ENCODE data around the gene TAF11L5.
"Not testable (repeated sequence)": the region's sequence is repeated elsewhere in the genome, so short reads cannot be mapped to it uniquely, and the experiment has no call there.

TAF11L5 gene

DNA sequence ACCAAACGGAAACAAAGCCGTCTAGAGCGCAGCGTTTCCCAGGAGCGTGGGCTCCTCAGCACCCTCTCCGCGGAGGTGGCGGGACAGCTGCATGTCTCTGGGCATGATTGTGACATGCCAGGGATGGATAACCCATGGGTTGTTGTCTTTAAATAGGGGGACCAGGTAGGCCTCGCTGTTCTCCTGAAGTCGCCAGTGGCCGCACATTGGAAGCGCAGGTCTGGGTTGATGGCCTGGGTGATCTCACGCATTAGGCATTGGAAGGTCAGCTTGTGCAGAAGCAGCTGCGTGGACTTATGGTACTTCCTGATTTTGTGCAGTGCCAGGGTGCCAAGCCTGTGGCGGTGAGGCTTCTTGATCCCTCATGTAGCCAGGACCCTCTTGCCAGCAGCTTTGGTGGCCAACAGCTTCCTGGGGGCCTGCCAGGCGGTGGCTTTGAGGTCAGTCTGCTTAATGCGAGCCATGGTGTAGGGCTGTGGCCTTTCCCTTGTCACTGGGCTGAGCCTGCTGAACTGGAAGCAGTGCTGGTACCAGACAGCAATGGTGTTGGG is 13.2 kb upstream of the TAF11L5 start:
- Histone ChIP-seq H3K36me3 (ENCODE audit: control insufficient read depth in 1 of 2, insufficient read depth in 2 of 2, low read length in 2 of 2) (no peaks in the 10 kb centered on the region), H3K9me3 (ENCODE audit: control insufficient read depth in 1 of 2, low read length in 2 of 2) (no peaks in the 10 kb centered on the region), H3K27me3 (ENCODE audit: low read depth, low read length) (no peaks in the 10 kb centered on the region), H3K27ac (ENCODE audit: low read length) (no peak overlapping the region), H3K4me1 (ENCODE audit: control insufficient read depth in 1 of 2, insufficient read depth in 2 of 2, low read length in 2 of 2) (no peaks in the 10 kb centered on the region), H3K4me3 (ENCODE audit: low read depth in 1 of 2, low read length in 2 of 2) (no peak overlapping the region)

DNA sequence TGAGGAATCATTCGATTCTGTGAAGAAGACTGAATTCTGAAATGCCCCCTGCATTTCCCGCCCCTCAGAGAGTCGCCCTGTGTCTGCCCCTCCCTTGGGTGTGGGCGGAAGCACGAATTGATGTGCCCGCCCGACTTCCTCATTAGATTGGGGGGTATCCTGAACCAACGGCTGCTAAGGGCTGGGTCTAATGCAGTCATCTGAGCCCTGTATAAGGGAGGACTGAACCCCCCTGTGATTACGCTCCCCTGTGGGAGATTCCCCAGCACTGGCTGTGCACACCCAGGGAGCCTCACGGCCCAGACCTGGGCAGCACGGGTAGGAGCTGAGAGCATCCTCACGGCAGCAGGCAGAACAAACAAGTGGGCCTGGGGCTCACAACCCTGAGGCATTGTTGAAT is 7.5 kb upstream of the TAF11L5 start:
- not testable (repeated sequence) for H3K4me3 ChIP-seq (ENCODE audit: low read depth in 1 of 2, low read length in 2 of 2); H3K27ac ChIP-seq (ENCODE audit: low read length); H3K27me3 ChIP-seq (ENCODE audit: low read depth, low read length); H3K4me1 ChIP-seq (ENCODE audit: control insufficient read depth in 1 of 2, insufficient read depth in 2 of 2, low read length in 2 of 2); H3K9me3 ChIP-seq (ENCODE audit: control insufficient read depth in 1 of 2, low read length in 2 of 2); H3K36me3 ChIP-seq (ENCODE audit: control insufficient read depth in 1 of 2, insufficient read depth in 2 of 2, low read length in 2 of 2)

DNA sequence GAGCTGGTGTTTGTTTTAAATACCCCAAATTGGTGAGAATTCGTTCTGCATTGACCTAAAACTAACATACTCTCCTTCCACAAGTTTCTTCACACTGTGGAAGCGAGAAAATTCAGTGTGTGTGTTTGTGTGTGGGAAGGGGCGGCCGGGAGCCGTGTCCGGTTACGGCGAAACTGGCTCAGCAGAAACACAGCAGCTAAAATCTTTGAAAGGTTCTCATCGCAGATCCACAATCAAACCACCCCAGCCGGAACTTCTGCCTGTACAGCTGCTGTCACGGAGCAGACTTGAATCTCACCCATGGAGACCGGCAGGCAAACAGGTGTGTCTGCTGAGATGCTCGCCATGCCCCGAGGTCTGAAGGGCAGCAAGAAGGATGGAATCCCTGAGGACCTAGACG is 7.0 kb upstream of the TAF11L5 start, which contains the start of gene TAF11L3:
Gene TAF11L3 (plus strand): TSS at position 301 of the 400 bp plus-strand sequence.
- H3K36me3 ChIP-seq (ENCODE audit: control insufficient read depth in 1 of 2, insufficient read depth in 2 of 2, low read length in 2 of 2); H3K27ac ChIP-seq (ENCODE audit: low read length); H3K4me1 ChIP-seq (ENCODE audit: control insufficient read depth in 1 of 2, insufficient read depth in 2 of 2, low read length in 2 of 2); H3K9me3 ChIP-seq (ENCODE audit: control insufficient read depth in 1 of 2, low read length in 2 of 2); H3K27me3 ChIP-seq (ENCODE audit: low read depth, low read length); H3K4me3 ChIP-seq (ENCODE audit: low read depth in 1 of 2, low read length in 2 of 2): not testable (repeated sequence)

DNA sequence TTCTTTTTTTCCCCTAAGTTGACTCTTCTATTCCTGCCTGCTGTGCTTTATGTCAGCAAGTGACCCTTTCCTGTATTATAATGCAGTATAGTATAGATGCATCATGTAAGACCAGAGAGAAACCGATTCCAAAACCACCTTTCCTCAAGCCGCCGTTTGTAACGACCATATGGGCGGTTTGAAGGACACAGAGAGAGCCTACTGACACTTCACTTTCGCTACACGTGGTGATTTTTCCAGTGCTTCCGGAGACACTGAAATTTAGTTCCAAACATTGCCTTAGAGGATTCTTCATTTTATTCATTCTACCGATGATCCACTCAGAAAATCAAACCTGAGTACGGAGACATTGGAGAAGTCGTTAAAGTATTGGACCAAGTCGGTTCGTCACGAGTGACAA is 5.5 kb upstream of the TAF11L5 start:
- not testable (repeated sequence) for H3K27ac ChIP-seq (ENCODE audit: low read length); H3K4me3 ChIP-seq (ENCODE audit: low read depth in 1 of 2, low read length in 2 of 2); H3K27me3 ChIP-seq (ENCODE audit: low read depth, low read length); H3K9me3 ChIP-seq (ENCODE audit: control insufficient read depth in 1 of 2, low read length in 2 of 2); H3K36me3 ChIP-seq (ENCODE audit: control insufficient read depth in 1 of 2, insufficient read depth in 2 of 2, low read length in 2 of 2); H3K4me1 ChIP-seq (ENCODE audit: control insufficient read depth in 1 of 2, insufficient read depth in 2 of 2, low read length in 2 of 2)

DNA sequence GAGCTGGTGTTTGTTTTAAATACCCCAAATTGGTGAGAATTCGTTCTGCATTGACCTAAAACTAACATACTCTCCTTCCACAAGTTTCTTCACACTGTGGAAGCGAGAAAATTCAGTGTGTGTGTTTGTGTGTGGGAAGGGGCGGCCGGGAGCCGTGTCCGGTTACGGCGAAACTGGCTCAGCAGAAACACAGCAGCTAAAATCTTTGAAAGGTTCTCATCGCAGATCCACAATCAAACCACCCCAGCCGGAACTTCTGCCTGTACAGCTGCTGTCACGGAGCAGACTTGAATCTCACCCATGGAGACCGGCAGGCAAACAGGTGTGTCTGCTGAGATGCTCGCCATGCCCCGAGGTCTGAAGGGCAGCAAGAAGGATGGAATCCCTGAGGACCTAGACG is 3.5 kb upstream of the TAF11L5 start, which contains the start of gene TAF11L4:
Gene TAF11L4 (plus strand): TSS at position 301 of the 400 bp plus-strand sequence.
- H3K4me3 ChIP-seq (ENCODE audit: low read depth in 1 of 2, low read length in 2 of 2); H3K27me3 ChIP-seq (ENCODE audit: low read depth, low read length); H3K27ac ChIP-seq (ENCODE audit: low read length); H3K36me3 ChIP-seq (ENCODE audit: control insufficient read depth in 1 of 2, insufficient read depth in 2 of 2, low read length in 2 of 2); H3K9me3 ChIP-seq (ENCODE audit: control insufficient read depth in 1 of 2, low read length in 2 of 2); H3K4me1 ChIP-seq (ENCODE audit: control insufficient read depth in 1 of 2, insufficient read depth in 2 of 2, low read length in 2 of 2): not testable (repeated sequence)

DNA sequence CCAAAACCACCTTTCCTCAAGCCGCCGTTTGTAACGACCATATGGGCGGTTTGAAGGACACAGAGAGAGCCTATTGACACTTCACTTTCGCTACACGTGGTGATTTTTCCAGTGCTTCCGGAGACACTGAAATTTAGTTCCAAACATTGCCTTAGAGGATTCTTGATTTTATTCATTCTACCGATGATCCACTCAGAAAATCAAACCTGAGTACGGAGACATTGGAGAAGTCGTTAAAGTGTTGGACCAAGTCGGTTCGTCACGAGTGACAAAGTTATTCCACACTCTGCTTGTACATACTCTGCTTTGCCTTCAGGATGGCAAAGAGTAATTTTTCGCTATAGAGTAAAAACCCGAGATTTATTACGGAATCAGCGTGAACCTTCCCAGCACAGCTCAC is 1.5 kb downstream of the TAF11L5 start:
- not testable (repeated sequence) for H3K27ac ChIP-seq (ENCODE audit: low read length); H3K9me3 ChIP-seq (ENCODE audit: control insufficient read depth in 1 of 2, low read length in 2 of 2); H3K4me1 ChIP-seq (ENCODE audit: control insufficient read depth in 1 of 2, insufficient read depth in 2 of 2, low read length in 2 of 2); H3K27me3 ChIP-seq (ENCODE audit: low read depth, low read length); H3K36me3 ChIP-seq (ENCODE audit: control insufficient read depth in 1 of 2, insufficient read depth in 2 of 2, low read length in 2 of 2); H3K4me3 ChIP-seq (ENCODE audit: low read depth in 1 of 2, low read length in 2 of 2)

DNA sequence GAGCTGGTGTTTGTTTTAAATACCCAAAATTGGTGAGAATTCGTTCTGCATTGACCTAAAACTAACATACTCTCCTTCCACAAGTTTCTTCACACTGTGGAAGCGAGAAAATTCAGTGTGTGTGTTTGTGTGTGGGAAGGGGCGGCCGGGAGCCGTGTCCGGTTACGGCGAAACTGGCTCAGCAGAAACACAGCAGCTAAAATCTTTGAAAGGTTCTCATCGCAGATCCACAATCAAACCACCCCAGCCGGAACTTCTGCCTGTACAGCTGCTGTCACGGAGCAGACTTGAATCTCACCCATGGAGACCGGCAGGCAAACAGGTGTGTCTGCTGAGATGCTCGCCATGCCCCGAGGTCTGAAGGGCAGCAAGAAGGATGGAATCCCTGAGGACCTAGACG is 3.3 kb downstream of the TAF11L5 start, which contains the start of gene TAF11L6:
Gene TAF11L6 (plus strand): TSS at position 301 of the 400 bp plus-strand sequence.
- not testable (repeated sequence) for H3K27ac ChIP-seq (ENCODE audit: low read length); H3K4me1 ChIP-seq (ENCODE audit: control insufficient read depth in 1 of 2, insufficient read depth in 2 of 2, low read length in 2 of 2); H3K36me3 ChIP-seq (ENCODE audit: control insufficient read depth in 1 of 2, insufficient read depth in 2 of 2, low read length in 2 of 2); H3K27me3 ChIP-seq (ENCODE audit: low read depth, low read length); H3K4me3 ChIP-seq (ENCODE audit: low read depth in 1 of 2, low read length in 2 of 2); H3K9me3 ChIP-seq (ENCODE audit: control insufficient read depth in 1 of 2, low read length in 2 of 2)

All from muscle layer of duodenum (tissue), 2 donors.